BE2C (cell line): ENCODE measurements around the gene TEX264.

Source experiments
- DNase-seq: peaks from one replicate; pipeline ENCODE4 v3.0.0-alpha.2; 2020
- H3K27me3 ChIP-seq: fragments of 250-450 bp; sonication (Bioruptor Pico); 2 replicates; pipeline ENCODE4 v1.5.1; 2020; ENCODE audit warnings: mild to moderate bottlenecking
- H3K36me3 ChIP-seq: fragments of 250-450 bp; sonication (Bioruptor Pico); 2 replicates; pipeline ENCODE4 v1.5.1; 2020; ENCODE audit warnings: mild to moderate bottlenecking
- H3K4me1 ChIP-seq: fragments of 250-450 bp; sonication (Bioruptor Pico); 2 replicates; pipeline ENCODE4 v1.5.1; 2020
- H3K4me3 ChIP-seq: 2 replicates; pipeline ENCODE4 v1.5.1; 2011; ENCODE audit warnings: low read depth, low read length
- H3K9me3 ChIP-seq: fragments of 250-450 bp; sonication (Bioruptor Pico); 2 replicates; pipeline ENCODE4 v1.5.1; 2020
- CTCF ChIP-seq: IDR thresholded peaks from 2 replicates; pipeline ENCODE4 v1.5.1; 2012; ENCODE audit warnings: mild to moderate bottlenecking, low read depth, low read length

The TEX264 gene

GRCh38 chr3:51673181-51673801 is 2.2 kb downstream of the TEX264 start:
- H3K4me1 ChIP-seq: no peaks in the 10 kb centered on the region
- DNase-seq: no peak
- TF ChIP-seq CTCF: no peak
- H3K36me3 ChIP-seq: no peaks in the 10 kb centered on the region
- H3K9me3 ChIP-seq: no peaks in the 10 kb centered on the region
- no peak overlapping the region for H3K4me3 ChIP-seq
- no peaks in the 10 kb centered on the region for H3K27me3 ChIP-seq

GRCh38 chr3:51673802-51674654 is 3.0 kb downstream of the TEX264 start:
- no peaks in the 10 kb centered on the region for H3K4me1 ChIP-seq
- no peaks in the 10 kb centered on the region for H3K9me3 ChIP-seq
- H3K36me3 ChIP-seq: no peaks in the 10 kb centered on the region
- no peak overlapping the region for H3K4me3 ChIP-seq
- H3K27me3 ChIP-seq: no peaks in the 10 kb centered on the region
- TF ChIP-seq CTCF: no peak
- no peak for DNase-seq

GRCh38 chr3:51675201-51675611 is 4.2 kb downstream of the TEX264 start:
- no peak for DNase-seq

GRCh38 chr3:51676102-51676640 is 5.1 kb downstream of the TEX264 start:
- no peaks in the 10 kb centered on the region for H3K4me1 ChIP-seq
- H3K27me3 ChIP-seq: no peaks in the 10 kb centered on the region
- no peak for TF ChIP-seq CTCF
- H3K9me3 ChIP-seq: no peaks in the 10 kb centered on the region
- no peak overlapping the region for H3K4me3 ChIP-seq
- no peaks in the 10 kb centered on the region for H3K36me3 ChIP-seq
- DNase-seq: no peak

More at GRCh38 chr3:51675201-51675611, 4.2 kb downstream of the TEX264 start:
- Histone ChIP-seq H3K4me3 (no peak overlapping the region), H3K4me1 (no peaks in the 10 kb centered on the region), H3K36me3 (no peaks in the 10 kb centered on the region), H3K27me3 (no peaks in the 10 kb centered on the region), H3K9me3 (no peaks in the 10 kb centered on the region)
- no peak for TF ChIP-seq CTCF

- no peak overlapping the region for H3K4me3 ChIP-seq
- H3K4me1 ChIP-seq: no peaks in the 10 kb centered on the region
- no peaks in the 10 kb centered on the region for H3K27me3 ChIP-seq
- TF ChIP-seq CTCF: no peak
- no peaks in the 10 kb centered on the region for H3K9me3 ChIP-seq
- DNase-seq: no peak
- no peaks in the 10 kb centered on the region for H3K36me3 ChIP-seq
Measured at GRCh38 chr3:51677358-51677757, 6.3 kb downstream of the TEX264 start.

GRCh38 chr3:51678186-51678585 is 7.1 kb downstream of the TEX264 start:
- TF ChIP-seq CTCF: no peak
- no peaks in the 10 kb centered on the region for H3K4me1 ChIP-seq
- no peaks in the 10 kb centered on the region for H3K36me3 ChIP-seq

More at GRCh38 chr3:51678186-51678585, 7.1 kb downstream of the TEX264 start:
- no peaks in the 10 kb centered on the region for H3K27me3 ChIP-seq
- no peak for DNase-seq
- no peak overlapping the region for H3K4me3 ChIP-seq
- no peaks in the 10 kb centered on the region for H3K9me3 ChIP-seq
